Esophagus (tissue), 2 donors: ENCODE results near the gene TMPRSS7. TPM values are rescaled to one million over a fixed set of nuclear protein-coding genes. Genes with fewer than 3 reads are reported as not detected.

Experiments
- polyA plus RNA-seq, 2 donors: library from polyadenylated mRNA; stranded (reverse); fragments of 200-250 nt; gene quantifications; one replicate each; pipeline ENCODE4 v1.2.3, GENCODE V29; 2013
- donor health status: healthy with polysubstance abuse.
- donor health status: Bipolar disorder and iron deficiency.

The TMPRSS7 gene
- polyA plus RNA-seq, 2 donors = 0.01 TPM; not detected in 1

Other genes with a start within 250 kb of the TMPRSS7 start
- 1 to 10 TPM; 5.2 to 7.6 TPM for gene PHLDB2, start 175.5 kb upstream of the TMPRSS7 start, polyA plus RNA-seq
- 1 to 10 TPM; 6.9 to 8.1 TPM for gene ABHD10, start 55.7 kb upstream of the TMPRSS7 start, polyA plus RNA-seq
- gene TAGLN3, start 35.8 kb upstream of the TMPRSS7 start, polyA plus RNA-seq = under 1 TPM; 0.02 to 0.06 TPM
- 1 to 10 TPM; 2.0 to 2.1 TPM for gene C3orf52, start 51.7 kb downstream of the TMPRSS7 start, polyA plus RNA-seq
- under 1 TPM; 0.66 to 0.90 TPM for gene GCSAM, start 98.5 kb downstream of the TMPRSS7 start, polyA plus RNA-seq